Peyer's patch (tissue), 4 donors: ENCODE measurements around the gene FAM185A.
"Not testable (repeated sequence)": the region's sequence is repeated elsewhere in the genome, so short reads cannot be mapped to it uniquely, and the experiment has no call there.

Experiments used
- CTCF ChIP-seq, 6 experiments: fragments of 450-650 bp in 4 of 6; fragments of 200-600 bp in 2 of 6; sonication (generic) in 1 of 6; IDR thresholded peaks; one replicate each; pipeline ENCODE4 v1.5.1; 2017 to 2019; ENCODE audit warnings: antibody characterized with exemption in 6 of 6, mild to moderate bottlenecking in 3 of 6, moderate library complexity in 1 of 6
- POLR2A ChIP-seq, 2 donors: fragments of 450-650 bp; IDR thresholded peaks; one replicate each; pipeline ENCODE4 v1.5.1; 2017; ENCODE audit warnings: antibody characterized with exemption in 2 of 2, mild to moderate bottlenecking in 2 of 2, moderate library complexity in 2 of 2

- not testable (repeated sequence) for TF ChIP-seq POLR2A, CTCF (IDR thresholded peaks at IDR 0.05)
These were observed 4.9 kb upstream of the FAM185A start for GRCh38 chr7:102743861-102744260.
